SJCRH30 (cell line): ENCODE results near the gene PRSS12. TPM values are rescaled to one million over a fixed set of nuclear protein-coding genes. Genes with fewer than 3 reads are reported as not detected.

Experiments used
- DNase-seq, 2 experiments: peaks; one replicate each; pipeline ENCODE4 v3.0.0-alpha.2; 2015 to 2020
- H3K27ac ChIP-seq: fragments of 250-450 bp; sonication (Bioruptor Pico); 2 replicates; pipeline ENCODE4 v1.5.1; 2020; ENCODE audit warnings: mild to moderate bottlenecking, moderate library complexity
- H3K27me3 ChIP-seq: fragments of 250-450 bp; sonication (Bioruptor Pico); 2 replicates; pipeline ENCODE4 v1.5.1; 2020; ENCODE audit warnings: mild to moderate bottlenecking, moderate library complexity
- H3K36me3 ChIP-seq: fragments of 250-450 bp; sonication (Bioruptor Pico); 2 replicates; pipeline ENCODE4 v1.5.1; 2020; ENCODE audit warnings: mild to moderate bottlenecking, moderate library complexity
- H3K4me1 ChIP-seq: fragments of 250-450 bp; sonication (Bioruptor Pico); 2 replicates; pipeline ENCODE4 v1.5.1; 2020; ENCODE audit warnings: mild to moderate bottlenecking, moderate library complexity
- H3K4me3 ChIP-seq: fragments of 250-450 bp; sonication (Bioruptor Pico); 2 replicates; pipeline ENCODE4 v1.5.1; 2020; ENCODE audit warnings: mild to moderate bottlenecking, moderate library complexity
- H3K9me3 ChIP-seq: fragments of 250-450 bp; sonication (Bioruptor Pico); replicated peaks from 2 replicates; pipeline ENCODE4 v1.5.1; 2020; ENCODE audit warnings: mild to moderate bottlenecking, moderate library complexity
- total RNA-seq: library from RNA; depleted of rRNA; stranded (reverse); fragments of >200 nt; shearing (Covaris generic); gene quantifications from 2 replicates; pipeline ENCODE4 v1.2.3, GENCODE V29; 2014

The PRSS12 gene
- total RNA-seq, 1 experiment from 2014 or later = 9.9 TPM

DNA sequence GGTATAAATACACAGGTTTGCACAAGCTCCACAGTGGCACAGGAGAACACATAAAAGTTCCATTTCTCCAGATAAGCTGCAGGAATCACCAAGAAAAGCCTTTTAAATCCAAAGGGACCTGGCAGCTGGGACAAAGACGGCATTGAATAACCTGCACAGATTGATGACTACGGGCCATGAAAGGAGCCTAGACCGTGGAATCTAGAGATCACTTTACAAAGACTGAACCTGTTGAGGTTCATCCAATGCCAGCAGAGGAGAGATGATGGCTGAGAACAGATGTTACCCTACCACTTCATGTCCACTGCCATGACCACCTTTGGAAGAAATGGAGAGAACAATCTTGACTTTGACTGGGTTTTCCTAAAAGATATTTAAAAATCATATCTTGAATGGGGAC, 88.7 kb downstream of the PRSS12 start:
- no peaks in the 10 kb centered on the region for H3K27me3 ChIP-seq
- peaks cover 11% of the 10 kb centered on the region for H3K4me1 ChIP-seq
- no peaks in the 10 kb centered on the region for H3K36me3 ChIP-seq
- peak; percentile 62 to 90 for DNase-seq
- peak overlapping the region; percentile 32 for H3K27ac ChIP-seq
- no peak overlapping the region for H3K4me3 ChIP-seq
- H3K9me3 ChIP-seq = no peaks in the 10 kb centered on the region; the same call in 1 of the 2 replicates

DNA sequence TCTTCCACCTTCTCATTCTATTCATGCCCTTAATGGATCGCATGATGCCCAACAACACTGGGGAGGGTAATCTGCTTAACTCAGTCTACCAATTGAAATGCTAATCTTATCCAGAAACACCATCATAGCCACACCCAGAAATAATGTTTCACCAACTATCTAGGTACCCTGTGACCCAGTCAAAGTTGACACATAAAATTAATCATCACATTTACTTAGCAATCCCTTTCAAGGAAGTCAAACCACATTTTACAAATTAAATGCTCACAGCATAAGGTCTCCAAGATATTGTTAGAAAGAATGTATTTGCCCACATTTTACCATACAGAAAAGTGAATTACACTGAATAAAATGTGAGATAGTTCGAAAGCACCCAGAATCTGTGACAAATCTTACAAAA, 92.5 kb downstream of the PRSS12 start:
- H3K27me3 ChIP-seq = no peaks in the 10 kb centered on the region
- DNase-seq = no peak
- no peaks in the 10 kb centered on the region for H3K36me3 ChIP-seq
- H3K4me1 ChIP-seq = peaks cover 11% of the 10 kb centered on the region
- H3K27ac ChIP-seq = no peak overlapping the region
- no peaks in the 10 kb centered on the region; the same call in 1 of the 2 replicates for H3K9me3 ChIP-seq
- no peak overlapping the region for H3K4me3 ChIP-seq

DNA sequence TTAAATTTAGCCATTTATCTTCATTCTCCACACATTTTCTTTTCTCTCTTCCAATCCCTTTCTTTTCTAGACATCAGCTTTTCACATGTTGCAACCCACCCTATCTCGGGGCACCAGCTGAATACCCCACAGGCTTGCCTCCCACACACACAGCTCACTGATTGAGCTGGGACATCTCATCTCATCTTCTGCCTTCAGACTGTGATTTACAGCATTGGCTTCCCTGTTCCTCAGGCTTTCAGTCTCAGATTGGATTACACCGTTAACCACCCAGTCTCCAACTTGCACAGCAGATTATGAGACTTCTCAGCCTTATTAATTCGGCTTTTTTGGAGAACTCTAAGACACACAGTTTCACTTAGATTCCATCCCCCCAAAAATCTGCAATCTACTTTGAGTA, 93.7 kb downstream of the PRSS12 start:
- DNase-seq = no peak

DNA sequence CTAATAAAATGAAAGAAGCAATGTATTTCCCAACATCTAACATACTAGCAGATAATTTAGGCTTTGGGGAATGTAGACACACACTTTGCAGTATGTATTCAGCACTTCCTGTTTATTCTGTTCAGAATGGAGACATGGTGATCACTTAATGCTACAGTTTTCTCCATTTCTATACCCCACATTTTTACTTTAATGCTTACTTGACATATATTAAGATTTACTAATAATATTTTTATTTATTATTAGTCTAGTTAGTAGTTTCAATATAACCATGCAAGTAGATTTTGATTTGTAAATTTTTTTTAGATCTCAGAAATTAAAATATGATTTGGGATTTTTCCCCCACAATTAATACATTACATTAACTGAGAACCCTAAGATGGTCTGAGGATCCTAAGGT, 98.4 kb downstream of the PRSS12 start:
- Histone ChIP-seq H3K27ac (no peak overlapping the region), H3K36me3 (no peaks in the 10 kb centered on the region), H3K27me3 (no peaks in the 10 kb centered on the region), H3K4me1 (no peaks in the 10 kb centered on the region), H3K4me3 (no peak overlapping the region), H3K9me3 (no peaks in the 10 kb centered on the region)
- no peak for DNase-seq

More for the DNA sequence above, 93.7 kb downstream of the PRSS12 start:
- Histone ChIP-seq H3K4me3 (no peak overlapping the region), H3K27me3 (no peaks in the 10 kb centered on the region), H3K9me3 (no peaks in the 10 kb centered on the region), H3K27ac (no peak overlapping the region), H3K36me3 (no peaks in the 10 kb centered on the region), H3K4me1 (peaks cover 6% of the 10 kb centered on the region)

DNA sequence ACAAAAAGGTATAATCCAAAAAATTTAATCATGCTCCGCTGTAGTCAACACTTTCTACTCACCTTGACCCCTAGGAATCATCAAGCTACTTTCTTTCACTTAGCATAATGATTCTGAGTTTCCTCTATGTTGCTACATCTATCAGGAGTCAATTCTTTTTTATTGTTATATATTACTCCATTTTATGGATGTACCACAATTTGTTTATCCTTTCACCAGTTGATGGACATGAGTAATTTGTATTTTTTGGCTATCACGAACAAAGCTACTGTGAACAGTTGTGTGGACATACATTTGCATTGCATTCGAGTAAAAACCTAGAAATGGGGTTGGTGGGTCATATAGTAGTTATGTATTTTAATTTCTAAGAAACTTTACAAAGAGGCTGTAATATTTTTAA, 102.9 kb downstream of the PRSS12 start:
- H3K9me3 ChIP-seq = no peaks in the 10 kb centered on the region
- H3K27ac ChIP-seq = no peak overlapping the region
- DNase-seq = no peak
- H3K36me3 ChIP-seq = no peaks in the 10 kb centered on the region
- H3K4me3 ChIP-seq = no peak overlapping the region
- H3K4me1 ChIP-seq = no peaks in the 10 kb centered on the region
- H3K27me3 ChIP-seq = no peaks in the 10 kb centered on the region

DNA sequence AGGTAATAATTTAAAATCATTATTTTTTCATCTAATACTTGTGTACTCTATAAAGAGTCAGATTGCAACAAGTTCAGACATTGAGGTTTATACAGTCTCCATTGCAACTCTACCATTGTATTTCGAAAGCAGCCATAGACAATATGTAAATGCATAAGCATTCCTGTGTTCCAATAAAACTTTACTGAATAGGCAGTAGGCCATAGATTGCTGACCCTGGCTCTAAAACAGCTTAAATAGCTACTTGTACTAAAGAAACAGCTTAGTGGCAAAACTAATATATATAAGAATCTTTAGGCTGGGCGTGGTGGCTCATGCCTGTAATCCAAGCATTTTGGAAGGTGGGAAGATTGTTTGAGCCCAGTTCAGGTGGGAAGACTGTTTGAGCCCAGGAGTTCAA, 115.3 kb downstream of the PRSS12 start:
- no peak overlapping the region for H3K27ac ChIP-seq
- H3K4me1 ChIP-seq = no peaks in the 10 kb centered on the region
- no peaks in the 10 kb centered on the region for H3K9me3 ChIP-seq
- no peak for DNase-seq
- H3K27me3 ChIP-seq = no peaks in the 10 kb centered on the region
- H3K36me3 ChIP-seq = no peaks in the 10 kb centered on the region
- no peak overlapping the region for H3K4me3 ChIP-seq

DNA sequence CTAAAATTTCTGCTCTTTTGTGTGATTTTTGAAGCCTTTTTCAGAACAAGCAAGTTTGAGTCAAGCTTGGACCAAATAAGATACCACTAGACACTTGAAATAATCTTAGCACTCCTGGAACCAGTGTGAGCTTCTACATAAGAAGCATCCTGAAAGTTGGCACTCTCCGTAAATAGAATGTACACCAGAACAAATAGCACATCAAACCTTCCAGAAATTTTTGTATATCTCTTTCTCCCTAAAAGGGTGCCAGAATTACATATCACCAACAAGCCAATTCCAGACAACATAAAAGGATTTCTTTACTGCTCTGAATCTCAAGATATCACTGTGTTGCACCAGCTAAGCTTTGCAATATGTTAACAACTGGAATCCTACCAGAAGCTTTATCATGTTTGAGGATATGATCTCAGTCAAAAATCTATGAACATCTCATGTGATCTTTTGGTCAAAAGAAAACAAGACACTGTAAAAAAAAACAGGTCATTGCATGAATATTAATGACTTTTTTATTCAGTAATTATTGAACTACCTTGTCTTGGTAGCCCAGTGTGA, 117.2 kb downstream of the PRSS12 start:
- H3K4me1 ChIP-seq = no peaks in the 10 kb centered on the region
- H3K4me3 ChIP-seq = no peak overlapping the region
- no peaks in the 10 kb centered on the region for H3K9me3 ChIP-seq
- no peak for DNase-seq
- H3K36me3 ChIP-seq = no peaks in the 10 kb centered on the region
- H3K27ac ChIP-seq = no peak overlapping the region
- H3K27me3 ChIP-seq = no peaks in the 10 kb centered on the region
